HUES48 (cell line): Measurements from ENCODE around the gene SLC6A1.

Experiments
- H3K27ac ChIP-seq: one replicate; pipeline ENCODE4 v1.7.0; 2013; ENCODE audit warnings: low read depth, low read length, inconsistent platforms
- H3K27me3 ChIP-seq: 2 replicates; pipeline ENCODE4 v1.6.1; 2013; ENCODE audit warnings: mild to moderate bottlenecking, low read length; ENCODE audit not compliant: control insufficient read depth, insufficient read depth
- H3K36me3 ChIP-seq: 2 replicates; pipeline ENCODE4 v1.6.1; 2013; ENCODE audit warnings: low read length; ENCODE audit not compliant: control insufficient read depth, insufficient read depth
- H3K4me1 ChIP-seq: 2 replicates; pipeline ENCODE4 v1.6.1; 2013; ENCODE audit warnings: mild to moderate bottlenecking, low read length; ENCODE audit not compliant: control insufficient read depth, insufficient read depth
- H3K4me3 ChIP-seq: 2 replicates; pipeline ENCODE4 v1.5.1; 2013; ENCODE audit warnings: mild to moderate bottlenecking, low read depth, low read length
- H3K9ac ChIP-seq: 2 replicates; pipeline ENCODE4 v1.6.1; 2013; ENCODE audit warnings: mild to moderate bottlenecking, low read depth, low read length, moderate library complexity
- H3K9me3 ChIP-seq: 2 replicates; pipeline ENCODE4 v1.6.1; 2013; ENCODE audit warnings: low read length; ENCODE audit not compliant: control insufficient read depth, insufficient read depth

Gene SLC6A1

GRCh38 chr3:10972072-10972782 is 20.3 kb upstream of the SLC6A1 start:
- Histone ChIP-seq H3K9ac (no peak overlapping the region), H3K4me3 (no peak overlapping the region), H3K9me3 (no peaks in the 10 kb centered on the region), H3K27me3 (no peaks in the 10 kb centered on the region), H3K4me1 (peaks cover 18% of the 10 kb centered on the region), H3K36me3 (no peaks in the 10 kb centered on the region), H3K27ac (no peak overlapping the region)

GRCh38 chr3:10973046-10973595 is 19.4 kb upstream of the SLC6A1 start:
- peaks cover 27% of the 10 kb centered on the region for H3K4me1 ChIP-seq
- H3K27me3 ChIP-seq: no peaks in the 10 kb centered on the region
- H3K9ac ChIP-seq: no peak overlapping the region
- no peaks in the 10 kb centered on the region for H3K36me3 ChIP-seq
- H3K4me3 ChIP-seq: no peak overlapping the region
- H3K27ac ChIP-seq: no peak overlapping the region
- no peaks in the 10 kb centered on the region for H3K9me3 ChIP-seq

- H3K9me3 ChIP-seq: no peaks in the 10 kb centered on the region
- H3K4me3 ChIP-seq: no peak overlapping the region
- no peaks in the 10 kb centered on the region for H3K36me3 ChIP-seq
- H3K27ac ChIP-seq: no peak overlapping the region
- H3K9ac ChIP-seq: no peak overlapping the region
- peaks cover 22% of the 10 kb centered on the region for H3K4me1 ChIP-seq
- no peaks in the 10 kb centered on the region for H3K27me3 ChIP-seq
These were observed 18.4 kb upstream of the SLC6A1 start for GRCh38 chr3:10974131-10974530.

GRCh38 chr3:10974746-10975375 is 17.7 kb upstream of the SLC6A1 start:
- no peak overlapping the region for H3K9ac ChIP-seq
- no peaks in the 10 kb centered on the region for H3K27me3 ChIP-seq
- H3K4me1 ChIP-seq: peaks cover 22% of the 10 kb centered on the region
- no peaks in the 10 kb centered on the region for H3K9me3 ChIP-seq
- no peak overlapping the region for H3K27ac ChIP-seq
- no peaks in the 10 kb centered on the region for H3K36me3 ChIP-seq
- H3K4me3 ChIP-seq: no peak overlapping the region

GRCh38 chr3:10975695-10976234 is 16.8 kb upstream of the SLC6A1 start:
- no peak overlapping the region for H3K4me3 ChIP-seq
- H3K4me1 ChIP-seq: peaks cover 22% of the 10 kb centered on the region
- no peaks in the 10 kb centered on the region for H3K9me3 ChIP-seq
- H3K36me3 ChIP-seq: no peaks in the 10 kb centered on the region
- H3K27me3 ChIP-seq: no peaks in the 10 kb centered on the region
- H3K9ac ChIP-seq: no peak overlapping the region
- H3K27ac ChIP-seq: no peak overlapping the region

- no peaks in the 10 kb centered on the region; the same call in 1 of the 2 replicates for H3K27me3 ChIP-seq
- no peak overlapping the region for H3K9ac ChIP-seq
- no peak overlapping the region for H3K27ac ChIP-seq
- H3K36me3 ChIP-seq: no peaks in the 10 kb centered on the region
- H3K4me1 ChIP-seq: peaks cover 22% of the 10 kb centered on the region
- H3K4me3 ChIP-seq: no peak overlapping the region
- no peaks in the 10 kb centered on the region for H3K9me3 ChIP-seq
These were observed 15.8 kb upstream of the SLC6A1 start for GRCh38 chr3:10976770-10977169.

GRCh38 chr3:10977892-10978510 is 14.5 kb upstream of the SLC6A1 start:
- Histone ChIP-seq H3K36me3 (no peaks in the 10 kb centered on the region), H3K4me1 (peaks cover 15% of the 10 kb centered on the region), H3K9ac (no peak overlapping the region), H3K27me3 (peaks cover 8% of the 10 kb centered on the region; the same call in 1 of the 2 replicates), H3K27ac (no peak overlapping the region), H3K4me3 (no peak overlapping the region), H3K9me3 (no peaks in the 10 kb centered on the region)

GRCh38 chr3:10978956-10979355 is 13.6 kb upstream of the SLC6A1 start:
- Histone ChIP-seq H3K36me3 (no peaks in the 10 kb centered on the region), H3K27ac (no peak overlapping the region), H3K4me3 (no peak overlapping the region), H3K27me3 (peaks cover 8% of the 10 kb centered on the region; the same call in 1 of the 2 replicates), H3K4me1 (peaks cover 19% of the 10 kb centered on the region), H3K9me3 (no peaks in the 10 kb centered on the region), H3K9ac (no peak overlapping the region)

GRCh38 chr3:10980312-10980711 is 12.2 kb upstream of the SLC6A1 start:
- Histone ChIP-seq H3K9me3 (no peaks in the 10 kb centered on the region), H3K4me1 (peaks cover 19% of the 10 kb centered on the region), H3K36me3 (no peaks in the 10 kb centered on the region), H3K4me3 (no peak overlapping the region), H3K9ac (no peak overlapping the region), H3K27me3 (peaks cover 8% of the 10 kb centered on the region; the same call in 1 of the 2 replicates), H3K27ac (no peak overlapping the region)

GRCh38 chr3:10981031-10981430 is 11.5 kb upstream of the SLC6A1 start:
- H3K27ac ChIP-seq: no peak overlapping the region
- H3K4me3 ChIP-seq: no peak overlapping the region
- no peaks in the 10 kb centered on the region for H3K9me3 ChIP-seq
- H3K27me3 ChIP-seq: peaks cover 8% of the 10 kb centered on the region; the same call in 1 of the 2 replicates
- no peaks in the 10 kb centered on the region for H3K36me3 ChIP-seq
- peaks cover 19% of the 10 kb centered on the region for H3K4me1 ChIP-seq
- no peak overlapping the region for H3K9ac ChIP-seq
